ENCODE measurements around the gene DBNDD1. TPM values are rescaled to one million over a fixed set of nuclear protein-coding genes. Genes with fewer than 3 reads are reported as not detected.

DBNDD1 gene
- total RNA-seq, 1 experiment from 2014 or later = 60.2 TPM

GRCh38 chr16:89985219-89985618, 34.0 kb downstream of the DBNDD1 start:
- Histone ChIP-seq H3K27me3 (ENCODE audit: insufficient read depth, low read length) (no peaks in the 10 kb centered on the region), H3K4me1 (ENCODE audit: control insufficient read depth in 1 of 2, insufficient read depth in 2 of 2, low read length in 2 of 2) (no peaks in the 10 kb centered on the region), H4K20me1 (ENCODE audit: insufficient read depth) (no peaks in the 10 kb centered on the region), H3K27ac (ENCODE audit: low read depth, low read length) (no peak overlapping the region), H3K36me3 (ENCODE audit: control insufficient read depth in 1 of 2, insufficient read depth in 2 of 2, low read length in 2 of 2) (peaks cover 69 to 79% of the 10 kb centered on the region in 2 experiments), H3K79me2 (ENCODE audit: insufficient read depth, low read length) (peaks cover 15% of the 10 kb centered on the region; the same call in 1 of the 2 replicates), H3K9me2 (ENCODE audit: insufficient read depth) (no peaks in the 10 kb centered on the region), H3K4me2 (ENCODE audit: low read length) (no peak overlapping the region), H3K4me3 (replicated peaks in 1 of 2; ENCODE audit: low read depth in 1 of 2, low read length in 2 of 2) (no peak overlapping the region), H3K9me3 (ENCODE audit: control insufficient read depth in 1 of 2, insufficient read depth in 1 of 2, low read depth in 1 of 2, low read length in 2 of 2) (no peaks in the 10 kb centered on the region), H3K9ac (ENCODE audit: low read length) (no peak overlapping the region), H2AFZ (ENCODE audit: low read depth, low read length, poor library complexity, severe bottlenecking) (no peak overlapping the region)
- ChIA-PET CTCF (no interaction called here), POLR2A (no interaction called here), RAD21 (ENCODE audit: low non-redundant PET in 1 of 2, low total read pairs in 2 of 2, uncharacterized antibody in 2 of 2, unreplicated experiment in 2 of 2) (no interaction called here)
- BruUV-seq (replicated peaks) = no TSS peak
- no peak for TF ChIP-seq ELF1 (IDR thresholded peaks at IDR 0.05; ENCODE audit: borderline replicate concordance, low read depth)
- ATAC-seq (no peak), DNase-seq (ENCODE audit: low read depth, low spot score) (no peak)
- intact Hi-C loops (cut with micrococcal nuclease) = no loop called here

- POLR2A ChIA-PET = no interaction called here
- no peak for DNase-seq (ENCODE audit: low read depth, low spot score)
- intact Hi-C loops (cut with micrococcal nuclease) = no loop called here
- H3K27ac ChIP-seq (ENCODE audit: low read depth, low read length) = no peak overlapping the region
- H3K27me3 ChIP-seq (ENCODE audit: insufficient read depth, low read length) = no peaks in the 10 kb centered on the region
- no peaks in the 10 kb centered on the region for H3K4me1 ChIP-seq (ENCODE audit: control insufficient read depth in 1 of 2, insufficient read depth in 2 of 2, low read length in 2 of 2)
- no TSS peak for BruUV-seq (replicated peaks)
- RAD21 ChIA-PET (ENCODE audit: low non-redundant PET in 1 of 2, low total read pairs in 2 of 2, uncharacterized antibody in 2 of 2, unreplicated experiment in 2 of 2) = no interaction called here
- CTCF ChIA-PET = no interaction called here
- no peak for ATAC-seq
- H3K9ac ChIP-seq (ENCODE audit: low read length) = no peak overlapping the region
- H3K4me2 ChIP-seq (ENCODE audit: low read length) = no peak overlapping the region
- H3K4me3 ChIP-seq (replicated peaks in 1 of 2; ENCODE audit: low read depth in 1 of 2, low read length in 2 of 2) = no peak overlapping the region
- peaks cover 22% of the 10 kb centered on the region for H3K79me2 ChIP-seq (ENCODE audit: insufficient read depth, low read length)
- peaks cover 71 to 84% of the 10 kb centered on the region in 2 experiments for H3K36me3 ChIP-seq (ENCODE audit: control insufficient read depth in 1 of 2, insufficient read depth in 2 of 2, low read length in 2 of 2)
- TF ChIP-seq RAD21 (IDR thresholded peaks at IDR 0.05; ENCODE audit: low read depth) (no peak), ELF1 (IDR thresholded peaks at IDR 0.05; ENCODE audit: borderline replicate concordance, low read depth) (no peak), SRF (IDR thresholded peaks at IDR 0.05; ENCODE audit: low read depth) (no peak), CEBPB (IDR thresholded peaks at IDR 0.05; ENCODE audit: low read depth) (no peak), POLR2A (IDR thresholded peaks at IDR 0.05; ENCODE audit: borderline replicate concordance, extremely low read depth, insufficient read depth, insufficient read length) (no peak), TCF7L2 (IDR thresholded peaks at IDR 0.05; ENCODE audit: borderline replicate concordance, extremely low read depth, insufficient read depth, insufficient read length) (no peak), YY1 (IDR thresholded peaks at IDR 0.05; ENCODE audit: extremely low read depth, insufficient replicate concordance, low read depth, low read length) (no peak), FOSL1 (IDR thresholded peaks at IDR 0.05; ENCODE audit: low read depth) (no peak)
- TF ChIP-seq, protein P1, sequence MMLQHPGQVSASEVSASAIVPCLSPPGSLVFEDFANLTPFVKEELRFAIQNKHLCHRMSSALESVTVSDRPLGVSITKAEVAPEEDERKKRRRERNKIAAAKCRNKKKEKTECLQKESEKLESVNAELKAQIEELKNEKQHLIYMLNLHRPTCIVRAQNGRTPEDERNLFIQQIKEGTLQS (IDR thresholded peaks at IDR 0.05) = no peak
- H3K9me3 ChIP-seq (ENCODE audit: control insufficient read depth in 1 of 2, insufficient read depth in 1 of 2, low read depth in 1 of 2, low read length in 2 of 2) = no peaks in the 10 kb centered on the region
- no peak overlapping the region for H2AFZ ChIP-seq (ENCODE audit: low read depth, low read length, poor library complexity, severe bottlenecking)
- H3K9me2 ChIP-seq (ENCODE audit: insufficient read depth) = no peaks in the 10 kb centered on the region
- no peaks in the 10 kb centered on the region for H4K20me1 ChIP-seq (ENCODE audit: insufficient read depth)
Observed at GRCh38 chr16:89984216-89984615, 35.0 kb downstream of the DBNDD1 start.
